Muscle layer of duodenum (tissue), 2 donors: ENCODE measurements around the gene EIF2A.
"Not testable (repeated sequence)": the region's sequence is repeated elsewhere in the genome, so short reads cannot be mapped to it uniquely, and the experiment has no call there.

Source experiments
- H3K27ac ChIP-seq: one replicate; pipeline ENCODE4 v1.7.0; 2013; ENCODE audit warnings: mild to moderate bottlenecking, low read length
- H3K27me3 ChIP-seq: one replicate; pipeline ENCODE4 v1.7.0; 2013; ENCODE audit warnings: low read depth, mild to moderate bottlenecking, control low read depth, low read length
- H3K36me3 ChIP-seq, 2 donors: one replicate each; pipeline ENCODE4 v1.7.0; 2013; ENCODE audit warnings: low read length in 2 of 2, control low read depth in 1 of 2, mild to moderate bottlenecking in 1 of 2; ENCODE audit not compliant: insufficient read depth in 2 of 2, control insufficient read depth in 1 of 2
- H3K4me1 ChIP-seq, 2 donors: one replicate each; pipeline ENCODE4 v1.7.0; 2013; ENCODE audit warnings: low read length in 2 of 2, mild to moderate bottlenecking in 2 of 2, control low read depth in 1 of 2, moderate library complexity in 1 of 2; ENCODE audit not compliant: insufficient read depth in 2 of 2, control insufficient read depth in 1 of 2
- H3K4me3 ChIP-seq, 2 donors: one replicate each; pipeline ENCODE4 v1.7.0; 2013; ENCODE audit warnings: low read length in 2 of 2, low read depth in 1 of 2, mild to moderate bottlenecking in 1 of 2
- H3K9me3 ChIP-seq, 2 donors: one replicate each; pipeline ENCODE4 v1.7.0; 2013; ENCODE audit warnings: low read length in 2 of 2, control low read depth in 1 of 2, mild to moderate bottlenecking in 1 of 2; ENCODE audit not compliant: control insufficient read depth in 1 of 2
- donor health status: healthy.

Gene EIF2A

DNA sequence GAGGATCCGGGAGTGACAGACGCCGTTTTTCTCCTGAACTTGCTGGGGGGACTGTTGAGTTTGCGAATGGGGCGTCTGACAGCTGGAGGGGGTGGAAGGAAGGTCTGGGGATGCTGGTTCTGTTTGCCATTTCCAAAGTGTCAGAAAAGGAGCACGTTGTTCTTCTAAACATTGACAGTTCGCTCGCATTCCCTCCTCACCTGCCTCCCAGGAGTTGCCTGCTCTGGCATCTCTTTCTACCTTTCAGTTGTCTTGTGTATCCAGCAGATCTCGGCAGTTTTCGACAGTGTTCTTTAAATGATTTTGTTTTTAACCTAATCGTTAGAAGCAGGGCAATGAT lies 57.4 kb downstream of the EIF2A start:
- Histone ChIP-seq H3K36me3 (no peaks in the 10 kb centered on the region), H3K4me1 (peaks cover 4 to 34% of the 10 kb centered on the region in 2 donors), H3K27me3 (no peaks in the 10 kb centered on the region), H3K27ac (peak overlapping the region; percentile 94), H3K9me3 (no peaks in the 10 kb centered on the region), H3K4me3 (peak overlapping the region; percentile 86 to 92)

DNA sequence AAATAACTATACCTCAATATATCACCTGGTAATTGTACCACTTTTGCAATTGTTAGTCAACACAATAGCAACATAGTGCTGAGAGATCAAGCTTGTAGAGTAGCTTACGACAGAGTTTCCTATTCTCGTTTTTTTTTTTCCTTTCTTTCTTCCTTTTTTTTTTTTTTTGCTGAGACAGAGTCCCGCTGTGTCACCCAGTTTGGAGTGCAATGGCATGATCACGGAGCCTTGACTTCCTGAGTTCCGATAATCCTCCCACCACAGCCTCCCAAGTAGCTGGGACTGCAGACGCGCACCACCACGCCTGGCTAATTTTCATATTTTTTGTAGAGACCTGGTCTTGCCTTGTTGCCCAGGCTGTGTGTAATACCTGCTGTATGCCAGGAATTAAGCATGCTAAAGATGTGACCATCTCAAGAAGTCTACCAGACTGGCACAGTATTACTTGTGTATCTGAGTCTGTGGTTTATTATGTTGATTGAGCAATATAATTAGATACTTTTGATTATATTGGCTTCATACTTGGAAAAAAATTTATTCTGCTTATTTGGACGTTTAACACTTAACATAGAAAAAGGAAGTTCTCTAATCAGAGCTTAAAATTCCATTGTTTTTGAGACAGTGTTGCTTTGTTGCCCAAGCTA lies 59.5 kb downstream of the EIF2A start:
- Histone ChIP-seq H3K36me3 (no peaks in the 10 kb centered on the region), H3K27ac (no peak overlapping the region), H3K4me1 (peaks cover 4 to 46% of the 10 kb centered on the region in 2 donors), H3K4me3 (no peak overlapping the region), H3K9me3 (no peaks in the 10 kb centered on the region), H3K27me3 (no peaks in the 10 kb centered on the region)

- Histone ChIP-seq H3K4me3 (no peak overlapping the region), H3K27me3 (no peaks in the 10 kb centered on the region), H3K4me1 (peaks cover 4 to 46% of the 10 kb centered on the region in 2 donors), H3K36me3 (peaks cover 2 to 6% of the 10 kb centered on the region in 2 donors), H3K9me3 (no peaks in the 10 kb centered on the region), H3K27ac (no peak overlapping the region)
These were observed 60.9 kb downstream of the EIF2A start for GRCh38 chr3:150607267-150608065.

DNA sequence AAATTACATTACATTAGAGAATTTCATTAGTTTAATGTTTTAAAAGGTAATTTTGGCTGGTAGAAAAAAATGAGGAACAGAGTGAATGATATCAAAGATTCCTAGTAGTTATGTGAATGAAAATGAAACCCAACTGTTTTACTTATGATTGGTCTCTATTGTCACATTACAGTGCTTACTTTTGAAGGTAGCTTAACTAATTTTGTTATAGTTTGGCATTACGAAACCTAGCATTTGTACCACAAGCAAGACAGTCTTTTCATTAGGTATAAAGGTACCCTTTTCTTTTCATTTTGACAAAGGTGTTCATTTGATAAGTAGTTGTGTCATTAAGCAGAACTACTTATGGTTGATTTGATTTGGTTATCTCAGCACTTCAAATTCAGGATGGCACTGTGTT lies 63.4 kb downstream of the EIF2A start:
- Histone ChIP-seq H3K4me3 (no peak overlapping the region), H3K4me1 (peaks cover 3 to 47% of the 10 kb centered on the region in 2 donors), H3K27ac (no peak overlapping the region), H3K9me3 (no peaks in the 10 kb centered on the region), H3K36me3 (peaks cover 5 to 6% of the 10 kb centered on the region in 2 donors), H3K27me3 (no peaks in the 10 kb centered on the region)

- Histone ChIP-seq H3K4me3 (no peak overlapping the region), H3K27ac (no peak overlapping the region), H3K4me1 (peaks cover 0 to 40% of the 10 kb centered on the region in 2 donors), H3K36me3 (peaks cover 5 to 6% of the 10 kb centered on the region in 2 donors), H3K9me3 (no peaks in the 10 kb centered on the region), H3K27me3 (no peaks in the 10 kb centered on the region)
These were observed 64.2 kb downstream of the EIF2A start for GRCh38 chr3:150610785-150611184.

GRCh38 chr3:150611666-150612065 lies 65.1 kb downstream of the EIF2A start:
- H3K9me3 ChIP-seq: no peaks in the 10 kb centered on the region
- H3K4me3 ChIP-seq: no peak overlapping the region
- peaks cover 5 to 6% of the 10 kb centered on the region in 2 donors for H3K36me3 ChIP-seq
- H3K27me3 ChIP-seq: no peaks in the 10 kb centered on the region
- peaks cover 0 to 33% of the 10 kb centered on the region in 2 donors for H3K4me1 ChIP-seq
- H3K27ac ChIP-seq: no peak overlapping the region

- Histone ChIP-seq H3K4me3 (no peak overlapping the region), H3K27ac (no peak overlapping the region), H3K4me1 (peaks cover 0 to 26% of the 10 kb centered on the region in 2 donors), H3K36me3 (peaks cover 5 to 6% of the 10 kb centered on the region in 2 donors), H3K27me3 (no peaks in the 10 kb centered on the region), H3K9me3 (no peaks in the 10 kb centered on the region)
These were observed 65.9 kb downstream of the EIF2A start for GRCh38 chr3:150612494-150612893.

DNA sequence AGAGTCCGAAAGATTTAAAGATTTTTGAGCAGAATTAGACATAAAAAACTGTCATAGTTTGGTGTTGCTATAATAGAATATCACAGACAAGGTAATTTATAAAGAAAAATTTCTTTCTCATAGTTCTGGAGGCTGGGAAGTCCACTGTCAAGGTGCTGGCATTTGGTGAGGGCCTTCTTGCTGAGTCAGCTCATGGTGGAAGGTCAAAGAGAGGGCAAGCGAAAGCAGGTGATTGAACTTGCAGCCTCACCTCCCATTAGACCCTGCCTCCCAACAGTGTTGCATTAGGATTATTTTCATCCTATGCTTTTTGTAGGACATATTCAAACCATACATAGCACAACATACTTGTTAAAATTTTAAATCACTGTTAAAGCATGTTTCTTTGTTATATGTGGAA lies 66.4 kb downstream of the EIF2A start:
- peaks cover 0 to 20% of the 10 kb centered on the region in 2 donors for H3K4me1 ChIP-seq
- no peaks in the 10 kb centered on the region for H3K9me3 ChIP-seq
- H3K27me3 ChIP-seq: no peaks in the 10 kb centered on the region
- no peak overlapping the region for H3K27ac ChIP-seq
- H3K4me3 ChIP-seq: no peak overlapping the region
- H3K36me3 ChIP-seq: peaks cover 5 to 6% of the 10 kb centered on the region in 2 donors

- Histone ChIP-seq H3K36me3 (peaks cover 5 to 6% of the 10 kb centered on the region in 2 donors), H3K4me3 (no peak overlapping the region), H3K27ac (no peak overlapping the region), H3K9me3 (no peaks in the 10 kb centered on the region), H3K4me1 (peaks cover 0 to 18% of the 10 kb centered on the region in 2 donors), H3K27me3 (no peaks in the 10 kb centered on the region)
These were observed 67.3 kb downstream of the EIF2A start for GRCh38 chr3:150613709-150614480.

GRCh38 chr3:150620002-150620689 lies 73.6 kb downstream of the EIF2A start:
- Histone ChIP-seq H3K27me3 (no peaks in the 10 kb centered on the region), H3K27ac (no peak overlapping the region), H3K9me3 (no peaks in the 10 kb centered on the region), H3K36me3 (peaks cover 2% of the 10 kb centered on the region in 2 donors), H3K4me1 (peaks cover 0 to 3% of the 10 kb centered on the region in 2 donors), H3K4me3 (no peak overlapping the region)

DNA sequence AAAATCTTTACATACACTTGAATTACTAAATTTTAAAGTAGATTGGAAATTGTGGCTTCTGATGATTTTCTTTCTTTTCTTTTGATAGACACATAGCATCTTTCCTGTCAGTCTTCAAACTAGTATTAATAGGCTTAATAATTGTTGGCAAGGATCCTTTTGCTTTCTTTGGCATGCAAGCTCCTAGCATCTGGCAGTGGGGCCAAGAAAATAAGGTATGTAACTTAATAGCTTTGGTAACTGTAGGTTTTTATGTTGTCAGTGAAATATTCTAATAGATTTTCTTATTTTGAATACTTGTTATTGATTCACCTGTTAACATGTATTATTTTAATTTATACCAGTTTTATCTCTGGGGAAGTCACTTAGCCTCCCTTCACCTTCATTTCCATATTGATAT lies 76.4 kb downstream of the EIF2A start:
- H3K27ac ChIP-seq, H3K9me3 ChIP-seq, H3K4me1 ChIP-seq, H3K27me3 ChIP-seq, H3K4me3 ChIP-seq: not testable (repeated sequence)
- H3K36me3 ChIP-seq: peaks cover 21 to 24% of the 10 kb centered on the region in 2 donors
